Measurements from ENCODE around the gene NAGPA.
"Not testable (repeated sequence)": the region's sequence is repeated elsewhere in the genome, so short reads cannot be mapped to it uniquely, and the experiment has no call there.

Gene NAGPA

GRCh38 chr16:5062051-5062450 is 28.3 kb upstream of the NAGPA start:
- no peak for DNase-seq (ENCODE audit: low read depth in 4 of 4, low spot score in 1 of 4)

- DNase-seq (ENCODE audit: low read depth in 4 of 4, low spot score in 1 of 4): no peak
These were observed 26.4 kb upstream of the NAGPA start for GRCh38 chr16:5060073-5060641.

GRCh38 chr16:5059386-5060072 is 25.8 kb upstream of the NAGPA start:
- no peak for DNase-seq (ENCODE audit: low read depth in 4 of 4, low spot score in 1 of 4)

GRCh38 chr16:5058476-5058875 is 24.7 kb upstream of the NAGPA start:
- DNase-seq (ENCODE audit: low read depth in 4 of 4, low spot score in 1 of 4): no peak

- DNase-seq (ENCODE audit: low read depth in 4 of 4, low spot score in 1 of 4): peak in 1 of 4 experiments; percentile 21
These were observed 22.6 kb upstream of the NAGPA start for GRCh38 chr16:5056352-5056751.

- no peak for DNase-seq (ENCODE audit: low read depth in 4 of 4, low spot score in 1 of 4)
These were observed 21.4 kb upstream of the NAGPA start for GRCh38 chr16:5054876-5055865.

- no peak for DNase-seq (ENCODE audit: low read depth in 4 of 4, low spot score in 1 of 4)
These were observed 13.2 kb upstream of the NAGPA start for GRCh38 chr16:5046914-5047313.

GRCh38 chr16:5045499-5046115 is 11.9 kb upstream of the NAGPA start:
- no peak for DNase-seq (ENCODE audit: low read depth in 4 of 4, low spot score in 1 of 4)

GRCh38 chr16:5044581-5044980 is 10.8 kb upstream of the NAGPA start:
- not testable (repeated sequence) for DNase-seq (ENCODE audit: low read depth in 4 of 4, low spot score in 1 of 4)

GRCh38 chr16:5044011-5044540 is 10.3 kb upstream of the NAGPA start:
- DNase-seq (ENCODE audit: low read depth in 4 of 4, low spot score in 1 of 4): no peak

GRCh38 chr16:5042574-5043171 is 8.9 kb upstream of the NAGPA start:
- DNase-seq (ENCODE audit: low read depth in 4 of 4, low spot score in 1 of 4): no peak

- DNase-seq (ENCODE audit: low read depth in 4 of 4, low spot score in 1 of 4): no peak
These were observed 7.9 kb upstream of the NAGPA start for GRCh38 chr16:5041600-5042133.

GRCh38 chr16:5040451-5040850 is 6.7 kb upstream of the NAGPA start:
- no peak for DNase-seq (ENCODE audit: low read depth in 4 of 4, low spot score in 1 of 4)

- no peak for DNase-seq (ENCODE audit: low read depth in 4 of 4, low spot score in 1 of 4)
These were observed 2.8 kb upstream of the NAGPA start for GRCh38 chr16:5036228-5037156.

- DNase-seq (ENCODE audit: low read depth in 4 of 4, low spot score in 1 of 4): no peak
These were observed 2.1 kb upstream of the NAGPA start for GRCh38 chr16:5035909-5036227.

GRCh38 chr16:5034167-5034523 is 410 bp upstream of the NAGPA start:
- no peak for DNase-seq (ENCODE audit: low read depth in 4 of 4, low spot score in 1 of 4)

- no peak for DNase-seq (ENCODE audit: low read depth in 4 of 4, low spot score in 1 of 4)
These were observed 977 bp downstream of the NAGPA start for GRCh38 chr16:5032748-5033167.

- no peak for DNase-seq (ENCODE audit: low read depth in 4 of 4, low spot score in 1 of 4)
These were observed 2.1 kb downstream of the NAGPA start for GRCh38 chr16:5031601-5032000.

GRCh38 chr16:5030251-5030870 is 3.4 kb downstream of the NAGPA start:
- DNase-seq (ENCODE audit: low read depth in 4 of 4, low spot score in 1 of 4): no peak
